IPS-20b (cell line): ENCODE results near the gene UPK3B.
"Not testable (repeated sequence)": the region's sequence is repeated elsewhere in the genome, so short reads cannot be mapped to it uniquely, and the experiment has no call there.

Experiments
- H3K27ac ChIP-seq: one replicate; pipeline ENCODE4 v1.5.1; 2013; ENCODE audit warnings: low read length
- H3K27me3 ChIP-seq: 2 replicates; pipeline ENCODE4 v1.6.1; 2013; ENCODE audit warnings: mild to moderate bottlenecking, low read length, inconsistent platforms; ENCODE audit not compliant: insufficient read depth
- H3K36me3 ChIP-seq: 2 replicates; pipeline ENCODE4 v1.6.1; 2013; ENCODE audit warnings: low read depth, mild to moderate bottlenecking, inconsistent platforms, low read length, moderate library complexity; ENCODE audit not compliant: insufficient read depth
- H3K4me1 ChIP-seq: 2 replicates; pipeline ENCODE4 v1.6.1; 2013; ENCODE audit warnings: mild to moderate bottlenecking, control low read depth, inconsistent platforms, low read length, moderate library complexity; ENCODE audit not compliant: insufficient read depth
- H3K4me3 ChIP-seq: 2 replicates; pipeline ENCODE4 v1.5.1; 2013; ENCODE audit warnings: mild to moderate bottlenecking, low read length, inconsistent platforms
- H3K9ac ChIP-seq: 2 replicates; pipeline ENCODE4 v1.6.1; 2013; ENCODE audit warnings: low read depth, mild to moderate bottlenecking, inconsistent platforms, low read length, moderate library complexity
- H3K9me3 ChIP-seq: 2 replicates; pipeline ENCODE4 v1.6.1; 2013; ENCODE audit warnings: mild to moderate bottlenecking, low read depth, low read length, inconsistent platforms; ENCODE audit not compliant: insufficient read depth

UPK3B gene

DNA sequence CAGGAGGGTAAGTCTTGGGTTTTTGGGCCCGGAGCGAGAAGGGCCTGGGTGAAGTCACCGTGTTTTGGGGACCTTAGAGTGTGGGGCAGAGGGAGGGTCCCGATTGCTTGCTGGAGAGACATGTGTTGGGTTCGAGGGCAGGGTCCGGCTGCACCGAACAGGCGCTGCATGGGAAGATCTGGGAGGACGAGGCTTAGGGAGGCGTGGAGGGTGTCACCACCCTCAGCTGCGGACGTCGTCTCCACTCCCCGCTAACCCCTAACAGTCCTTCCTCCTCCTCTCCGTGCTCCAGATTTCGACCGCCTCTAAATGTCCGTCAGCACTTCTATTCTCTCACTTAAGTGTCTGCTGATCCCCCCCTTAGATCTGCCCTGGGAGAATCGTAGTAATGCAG is 39.5 kb downstream of the UPK3B start:
- H3K9ac ChIP-seq = peak overlapping the region; percentile 79
- H3K27me3 ChIP-seq, H3K27ac ChIP-seq, H3K36me3 ChIP-seq, H3K9me3 ChIP-seq, H3K4me1 ChIP-seq: not testable (repeated sequence)
- peak overlapping the region; percentile 77 for H3K4me3 ChIP-seq

DNA sequence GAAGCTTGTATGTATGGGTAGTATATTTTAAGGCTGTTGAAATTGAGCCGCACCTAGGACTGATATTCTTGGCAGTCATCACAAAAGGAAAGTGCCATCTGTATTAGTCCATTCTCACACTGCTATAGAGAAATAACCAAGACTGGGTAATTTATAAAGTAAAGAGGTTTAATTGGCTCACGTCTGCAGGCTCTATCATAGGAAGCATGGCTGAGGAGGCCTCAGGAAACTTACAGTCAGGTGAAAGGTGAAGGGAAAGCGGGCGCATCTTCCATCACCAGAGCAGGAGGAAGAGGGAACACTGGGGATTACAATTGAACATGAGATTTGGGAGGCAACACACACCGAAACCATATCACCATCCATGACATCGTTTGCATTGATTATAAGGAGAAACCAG is 41.6 kb downstream of the UPK3B start:
- H3K9me3 ChIP-seq, H3K4me1 ChIP-seq, H3K27me3 ChIP-seq, H3K4me3 ChIP-seq, H3K36me3 ChIP-seq, H3K9ac ChIP-seq, H3K27ac ChIP-seq: not testable (repeated sequence)

DNA sequence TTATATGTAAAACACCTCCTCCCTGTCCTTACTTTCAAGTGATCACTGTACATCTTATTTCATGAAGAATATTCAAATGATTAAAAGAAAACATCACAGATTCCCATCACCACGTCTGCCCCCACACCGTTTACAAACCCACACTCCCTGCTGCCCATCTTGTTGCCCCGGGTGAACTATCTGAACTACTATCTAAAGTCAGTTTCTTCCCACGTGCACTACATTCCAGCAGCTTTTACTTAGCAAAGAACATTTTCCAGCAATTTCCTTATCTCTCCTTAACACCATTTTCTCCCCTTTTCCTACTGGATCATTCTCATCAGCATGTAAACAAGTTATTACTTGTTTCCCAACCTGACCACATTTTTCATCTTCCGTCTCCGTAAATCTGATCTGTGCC is 49.3 kb downstream of the UPK3B start:
- H3K4me1 ChIP-seq, H3K4me3 ChIP-seq, H3K9me3 ChIP-seq, H3K27ac ChIP-seq, H3K36me3 ChIP-seq, H3K27me3 ChIP-seq, H3K9ac ChIP-seq: not testable (repeated sequence)

DNA sequence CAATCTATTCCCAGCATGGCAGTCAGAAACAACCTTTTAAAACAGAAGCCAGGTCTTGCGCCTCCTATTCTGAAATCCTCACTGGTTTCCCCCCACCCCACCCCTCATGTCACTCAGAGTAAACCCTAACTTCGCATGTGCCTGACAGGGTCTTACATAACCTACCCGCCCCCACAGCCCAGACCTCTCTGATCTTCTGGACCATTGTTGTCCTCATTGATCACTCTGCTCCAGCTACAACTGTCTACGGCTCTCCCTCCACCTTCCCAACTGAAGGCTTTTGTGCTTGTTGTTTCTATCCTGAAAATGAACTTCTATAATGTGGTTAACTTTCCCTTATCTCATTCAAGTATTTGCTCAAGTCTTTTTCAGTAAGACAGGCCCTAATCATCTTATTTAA is 49.8 kb downstream of the UPK3B start:
- H3K9ac ChIP-seq, H3K36me3 ChIP-seq, H3K27ac ChIP-seq, H3K9me3 ChIP-seq, H3K4me1 ChIP-seq, H3K4me3 ChIP-seq, H3K27me3 ChIP-seq: not testable (repeated sequence)

GRCh38 chr7:76561342-76561741 is 51.0 kb downstream of the UPK3B start:
- not testable (repeated sequence) for H3K27me3 ChIP-seq, H3K9ac ChIP-seq, H3K36me3 ChIP-seq, H3K9me3 ChIP-seq, H3K4me1 ChIP-seq, H3K4me3 ChIP-seq, H3K27ac ChIP-seq

DNA sequence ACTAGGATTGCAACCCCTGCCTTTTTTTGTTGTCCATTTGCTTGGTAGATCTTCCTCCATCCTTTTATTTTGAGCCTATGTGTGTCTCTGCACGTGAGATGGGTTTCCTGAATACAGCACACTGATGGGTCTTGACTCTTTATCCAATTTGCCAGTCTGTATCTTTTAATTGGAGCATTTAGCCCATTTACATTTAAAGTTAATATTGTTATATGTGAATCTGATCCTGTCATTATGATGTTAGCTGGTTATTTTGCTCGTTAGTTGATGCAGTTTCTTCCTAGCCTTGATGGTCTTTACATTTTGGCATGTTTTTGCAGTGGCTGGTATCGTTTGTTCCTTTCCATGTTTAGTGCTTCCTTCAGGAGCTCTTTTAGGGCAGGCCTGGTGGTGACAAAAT is 54.6 kb downstream of the UPK3B start:
- not testable (repeated sequence) for H3K4me3 ChIP-seq, H3K9ac ChIP-seq, H3K27me3 ChIP-seq, H3K36me3 ChIP-seq, H3K27ac ChIP-seq, H3K9me3 ChIP-seq, H3K4me1 ChIP-seq
